Lung (tissue), 12 donors: ENCODE measurements around the gene LRP5. TPM values are rescaled to one million over a fixed set of nuclear protein-coding genes. Genes with fewer than 3 reads are reported as not detected.
"Not testable (repeated sequence)": the region's sequence is repeated elsewhere in the genome, so short reads cannot be mapped to it uniquely, and the experiment has no call there.

Experiments
- ATAC-seq: fragments of 200-7000 bp; cut with Tn5 transposase; one replicate; pipeline ENCODE4 v1.9.1; 2020; ENCODE audit warnings: moderate number of reproducible peaks; ENCODE audit not compliant: insufficient read depth, low FRiP score
- DNase-seq, 3 donors: peaks; one replicate each; pipeline ENCODE4 v3.0.0-alpha.2; 2013 to 2017
- H3K27ac ChIP-seq, 2 donors: one replicate each; pipeline ENCODE4 v1.5.1; 2013; ENCODE audit warnings: mild to moderate bottlenecking in 2 of 2, moderate library complexity in 2 of 2, control low read depth in 1 of 2, inconsistent platforms in 1 of 2, low read depth in 1 of 2, low read length in 1 of 2
- H3K27me3 ChIP-seq, 3 donors: one replicate each; pipeline ENCODE4 v1.5.1; 2013; ENCODE audit warnings: low read length in 2 of 3; ENCODE audit not compliant: control insufficient read depth in 3 of 3, insufficient read depth in 3 of 3
- H3K36me3 ChIP-seq, 4 donors: one replicate each; pipeline ENCODE4 v1.5.1; 2013; ENCODE audit warnings: low read length in 4 of 4, mild to moderate bottlenecking in 1 of 4, moderate library complexity in 1 of 4; ENCODE audit not compliant: control insufficient read depth in 4 of 4, insufficient read depth in 4 of 4
- H3K4me1 ChIP-seq, 5 donors: one replicate each; pipeline ENCODE4 v1.5.1; 2013; ENCODE audit warnings: low read length in 5 of 5, mild to moderate bottlenecking in 2 of 5, moderate library complexity in 1 of 5; ENCODE audit not compliant: control insufficient read depth in 5 of 5, insufficient read depth in 5 of 5
- H3K4me3 ChIP-seq: one replicate; pipeline ENCODE4 v1.5.1; 2013; ENCODE audit warnings: mild to moderate bottlenecking, control low read depth, moderate library complexity
- H3K9ac ChIP-seq, 2 donors: one replicate each; pipeline ENCODE4 v1.5.1; 2013; ENCODE audit warnings: low read length in 2 of 2, control low read depth in 1 of 2; ENCODE audit not compliant: insufficient read depth in 1 of 2
- H3K9me3 ChIP-seq, 4 donors: one replicate each; pipeline ENCODE4 v1.5.1; 2013; ENCODE audit warnings: low read length in 3 of 4, mild to moderate bottlenecking in 1 of 4, moderate library complexity in 1 of 4; ENCODE audit not compliant: control insufficient read depth in 4 of 4, insufficient read depth in 3 of 4
- WGBS, 2 donors: extraction: QIAGEN DNeasy Blood & Tissue Kit; methylation state at CpG; one replicate each; pipeline ENCODE4 v1.1.7; 2013; 5-methylcytosine and 5-hydroxymethylcytosine counted together
- polyA plus RNA-seq, 2 donors: library from polyadenylated mRNA; stranded (reverse); fragments of 200-250 nt; gene quantifications; one replicate each; pipeline ENCODE4 v1.2.1, GENCODE V29; 2013
- total RNA-seq, 2 donors: library from RNA; depleted of rRNA in 1 of 2; stranded (reverse); fragments of >200 nt in 1 of 2; gene quantifications; one replicate each; pipeline ENCODE4 v1.2.1, GENCODE V29; 2014 to 2021
- TF ChIP-seq, protein P1 (sequence below): IDR thresholded peaks from 2 replicates; pipeline ENCODE4 v1.5.1; 2012; ENCODE audit warnings: mild to moderate bottlenecking; ENCODE audit errors: control extremely low read depth, extremely low read depth
- donor health status: control.
- donor health status: control.
- donor health status: Bipolar disorder and iron deficiency.
- donor health status: healthy.
- donor health status: DM: yes; HTN: yes; CAD: no.

LRP5 gene
- total and polyA plus RNA-seq, 4 donors: 33.7 to 76.4 (median 63.2) TPM

DNA sequence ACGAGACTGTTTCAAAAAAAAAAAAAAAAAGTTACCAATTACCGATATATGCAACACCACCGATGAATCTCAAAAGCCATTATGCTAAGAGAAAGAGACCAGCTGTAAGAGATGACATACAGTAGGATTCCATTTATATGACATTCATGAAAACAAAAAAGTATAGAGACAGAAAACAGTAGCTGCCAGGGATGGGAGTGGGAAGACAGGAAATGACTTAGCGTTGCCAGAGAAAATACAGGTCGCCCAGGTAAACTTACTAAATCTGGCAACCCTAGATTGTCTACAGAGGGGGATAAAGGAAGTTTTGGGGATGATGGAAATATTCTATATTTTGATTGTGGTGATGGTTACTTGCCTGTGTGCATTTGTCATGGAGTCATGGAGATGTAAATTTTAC lies 32.7 kb upstream of the LRP5 start:
- no peaks in the 10 kb centered on the region for H3K4me1 ChIP-seq
- WGBS, 2 donors: 84 to 87% methylated on average over 5 of the region's 5 CpGs
- TF ChIP-seq, protein P1, sequence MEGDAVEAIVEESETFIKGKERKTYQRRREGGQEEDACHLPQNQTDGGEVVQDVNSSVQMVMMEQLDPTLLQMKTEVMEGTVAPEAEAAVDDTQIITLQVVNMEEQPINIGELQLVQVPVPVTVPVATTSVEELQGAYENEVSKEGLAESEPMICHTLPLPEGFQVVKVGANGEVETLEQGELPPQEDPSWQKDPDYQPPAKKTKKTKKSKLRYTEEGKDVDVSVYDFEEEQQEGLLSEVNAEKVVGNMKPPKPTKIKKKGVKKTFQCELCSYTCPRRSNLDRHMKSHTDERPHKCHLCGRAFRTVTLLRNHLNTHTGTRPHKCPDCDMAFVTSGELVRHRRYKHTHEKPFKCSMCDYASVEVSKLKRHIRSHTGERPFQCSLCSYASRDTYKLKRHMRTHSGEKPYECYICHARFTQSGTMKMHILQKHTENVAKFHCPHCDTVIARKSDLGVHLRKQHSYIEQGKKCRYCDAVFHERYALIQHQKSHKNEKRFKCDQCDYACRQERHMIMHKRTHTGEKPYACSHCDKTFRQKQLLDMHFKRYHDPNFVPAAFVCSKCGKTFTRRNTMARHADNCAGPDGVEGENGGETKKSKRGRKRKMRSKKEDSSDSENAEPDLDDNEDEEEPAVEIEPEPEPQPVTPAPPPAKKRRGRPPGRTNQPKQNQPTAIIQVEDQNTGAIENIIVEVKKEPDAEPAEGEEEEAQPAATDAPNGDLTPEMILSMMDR: no peak

DNA sequence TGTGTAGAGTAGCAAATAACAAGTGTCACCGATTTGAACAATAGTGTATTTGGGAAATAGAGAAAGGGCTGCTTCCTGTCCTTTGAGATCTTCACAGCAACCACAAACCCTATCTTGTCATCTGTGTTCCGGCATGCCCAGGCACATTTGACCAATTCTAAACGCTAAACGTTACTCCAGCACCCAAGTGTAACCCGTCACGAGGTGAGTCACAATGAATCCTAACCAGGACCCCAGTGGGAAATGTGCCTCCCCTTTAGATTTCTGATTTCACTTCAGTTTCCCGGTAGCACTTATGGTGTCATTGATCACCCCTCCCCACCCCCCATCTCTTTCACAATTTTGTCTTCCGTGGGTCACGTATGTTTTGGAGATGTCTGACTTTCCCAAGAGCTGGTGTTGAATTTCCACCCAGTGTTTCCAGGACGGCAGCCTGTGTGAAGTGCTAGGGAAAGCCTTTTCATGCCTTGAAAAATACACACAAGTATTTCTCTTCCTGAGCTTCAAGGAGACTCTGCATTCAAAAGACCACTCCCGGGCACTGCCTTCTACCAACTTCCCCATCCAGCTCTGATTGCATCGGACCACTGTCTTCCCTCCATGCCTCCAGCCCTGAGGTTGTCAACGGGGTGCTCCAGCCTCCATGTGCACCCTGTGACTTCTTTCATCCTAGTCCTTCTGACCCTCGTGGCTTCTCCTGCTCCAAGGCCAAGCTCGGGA lies 30.1 kb upstream of the LRP5 start:
- H3K9me3 ChIP-seq: no peaks in the 10 kb centered on the region
- no peak overlapping the region for H3K4me3 ChIP-seq
- H3K36me3 ChIP-seq: no peaks in the 10 kb centered on the region
- TF ChIP-seq, protein P1: no peak
- no peak overlapping the region for H3K9ac ChIP-seq
- no peaks in the 10 kb centered on the region for H3K27me3 ChIP-seq
- H3K4me1 ChIP-seq: no peaks in the 10 kb centered on the region
- no peak overlapping the region for H3K27ac ChIP-seq
- DNase-seq (no peak), ATAC-seq (no peak)
- 26 to 38% methylated on average over 15 of the region's 15 CpGs for WGBS, 2 donors

More for the DNA sequence above, 32.7 kb upstream of the LRP5 start:
- Histone ChIP-seq H3K4me3 (no peak overlapping the region), H3K27ac (no peak overlapping the region), H3K27me3 (no peaks in the 10 kb centered on the region), H3K9me3 (no peaks in the 10 kb centered on the region), H3K36me3 (no peaks in the 10 kb centered on the region), H3K9ac (no peak overlapping the region)
- DNase-seq (no peak), ATAC-seq (no peak)

DNA sequence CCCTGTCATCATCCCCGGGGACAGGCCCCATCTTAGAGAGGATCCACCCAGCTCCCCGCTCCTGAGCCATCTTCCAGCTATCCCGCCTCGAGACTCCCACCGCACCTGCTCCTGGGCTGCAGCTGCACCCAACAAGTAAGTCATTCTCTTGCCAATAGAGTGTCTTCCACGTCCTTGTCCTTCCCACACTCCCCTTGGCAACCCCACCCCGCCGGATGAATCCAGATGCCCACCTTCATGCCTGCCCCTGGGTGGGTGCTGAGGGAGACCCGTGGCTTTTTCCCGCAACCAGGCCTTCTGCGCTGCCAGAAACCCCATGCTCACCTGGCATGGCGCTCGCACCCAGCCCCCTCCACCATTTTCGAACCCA lies 29.5 kb upstream of the LRP5 start:
- no peak overlapping the region for H3K27ac ChIP-seq
- H3K9ac ChIP-seq: no peak overlapping the region
- H3K4me3 ChIP-seq: no peak overlapping the region
- TF ChIP-seq, protein P1: no peak
- H3K27me3 ChIP-seq: no peaks in the 10 kb centered on the region
- H3K36me3 ChIP-seq: no peaks in the 10 kb centered on the region
- no peaks in the 10 kb centered on the region for H3K9me3 ChIP-seq
- 92 to 96% methylated on average over 14 of the region's 14 CpGs for WGBS, 2 donors
- H3K4me1 ChIP-seq: no peaks in the 10 kb centered on the region
- DNase-seq (no peak), ATAC-seq (no peak)

DNA sequence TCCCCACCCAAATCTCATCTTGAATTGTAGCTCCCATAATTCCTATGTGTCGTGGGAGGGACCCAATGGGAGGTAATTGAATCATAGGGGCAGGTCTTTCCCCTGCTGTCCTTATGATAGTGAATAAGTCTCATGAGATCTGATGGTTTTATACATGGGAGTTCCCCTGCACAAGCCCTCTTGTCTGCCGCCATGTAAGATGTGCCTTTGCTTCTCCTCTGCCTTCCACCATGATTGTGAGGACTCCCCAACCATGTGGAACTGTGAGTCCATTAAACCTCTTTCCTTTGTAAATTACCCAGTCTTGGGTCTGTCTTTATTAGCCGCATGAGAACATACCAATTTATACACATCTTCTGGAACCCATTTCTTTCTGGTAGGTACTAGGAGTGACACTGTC lies 27.8 kb upstream of the LRP5 start:
- WGBS, 2 donors: 95 to 100% methylated on average over 3 of the region's 3 CpGs
- H3K4me3 ChIP-seq, H3K4me1 ChIP-seq, ATAC-seq, H3K27me3 ChIP-seq, H3K36me3 ChIP-seq, H3K9ac ChIP-seq, DNase-seq, H3K27ac ChIP-seq, H3K9me3 ChIP-seq: not testable (repeated sequence)
